ENCODE measurements around the gene GBA2.

The GBA2 gene

DNA sequence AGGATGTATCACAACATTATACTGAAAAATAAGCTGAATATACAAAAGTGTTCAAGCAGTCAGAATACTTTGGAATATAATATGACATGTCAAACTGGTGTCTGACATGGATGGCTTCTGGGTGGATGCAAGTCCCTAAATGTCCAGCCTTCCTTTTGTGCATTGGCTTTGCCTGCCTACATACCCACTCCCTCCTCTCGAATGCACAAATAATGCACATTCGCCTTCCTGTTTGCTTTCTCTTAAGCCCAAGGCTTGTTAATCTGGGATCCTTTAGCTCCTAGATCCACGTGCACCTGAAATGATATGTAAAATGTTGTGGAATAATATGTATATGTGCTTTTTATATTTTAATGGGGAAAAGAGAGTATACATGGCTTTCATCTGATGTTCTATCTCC lies 29.5 kb upstream of the GBA2 start:
- no peak for DNase-seq (ENCODE audit: low spot score)
- TF ChIP-seq CTCF (IDR thresholded peaks at IDR 0.05; ENCODE audit: borderline replicate concordance, control extremely low read depth, extremely low read depth, insufficient read depth, missing control alignments): no peak
- in situ Hi-C loops (cut with MboI; ENCODE audit: low sequenced_read_pairs, unreplicated experiment): no loop called here

GRCh38 chr9:35776018-35776417 lies 27.0 kb upstream of the GBA2 start:
- TF ChIP-seq CTCF (IDR thresholded peaks at IDR 0.05; ENCODE audit: borderline replicate concordance, control extremely low read depth, extremely low read depth, insufficient read depth, missing control alignments): no peak
- no peak for DNase-seq (ENCODE audit: low spot score)
- in situ Hi-C loops (cut with MboI; ENCODE audit: low sequenced_read_pairs, unreplicated experiment): no loop called here

DNA sequence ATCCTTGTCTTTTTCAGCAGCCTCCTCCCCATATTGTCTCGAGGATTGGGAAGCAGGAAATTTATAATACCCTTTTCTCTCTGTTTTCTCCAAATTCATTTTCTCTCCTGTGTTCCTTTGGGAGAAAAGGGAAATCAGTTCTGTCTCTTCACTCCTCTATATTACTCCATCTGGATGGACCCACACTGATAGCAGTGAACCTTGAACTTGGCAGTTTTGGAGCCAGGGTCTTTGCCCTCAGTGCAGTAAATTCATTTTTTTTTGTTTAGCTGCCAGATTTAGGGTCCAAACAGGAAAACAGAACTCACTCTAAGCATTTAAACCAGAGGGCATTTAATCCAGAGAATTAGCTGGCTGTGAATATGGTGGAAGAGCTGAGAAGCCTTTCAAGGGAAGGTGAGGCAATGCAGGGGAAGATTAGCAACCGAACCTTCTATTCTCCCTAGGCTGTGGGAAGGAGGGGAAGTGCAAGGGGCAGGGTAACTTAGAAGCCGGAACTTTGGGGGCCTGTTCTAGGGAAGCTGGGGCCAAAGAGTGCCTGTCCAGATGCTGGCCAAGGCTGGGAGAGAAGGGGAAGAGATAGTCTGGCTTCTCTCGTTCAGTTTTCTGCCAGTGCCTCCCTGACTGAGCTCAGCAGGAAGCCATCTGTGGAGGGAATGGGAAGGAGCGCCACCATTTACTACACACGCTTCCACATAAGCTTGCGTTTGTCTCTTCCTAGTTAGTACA lies 26.0 kb upstream of the GBA2 start:
- no peak for DNase-seq (ENCODE audit: low spot score)
- in situ Hi-C loops (cut with MboI; ENCODE audit: low sequenced_read_pairs, unreplicated experiment): no loop called here
- TF ChIP-seq CTCF (IDR thresholded peaks at IDR 0.05; ENCODE audit: borderline replicate concordance, control extremely low read depth, extremely low read depth, insufficient read depth, missing control alignments): no peak

- no peak for TF ChIP-seq CTCF (IDR thresholded peaks at IDR 0.05; ENCODE audit: borderline replicate concordance, control extremely low read depth, extremely low read depth, insufficient read depth, missing control alignments)
- no peak for DNase-seq (ENCODE audit: low spot score)
- in situ Hi-C loops (cut with MboI; ENCODE audit: low sequenced_read_pairs, unreplicated experiment): no loop called here
Observed at GRCh38 chr9:35771943-35772342, 22.9 kb upstream of the GBA2 start.

- no peak for DNase-seq (ENCODE audit: low spot score)
- in situ Hi-C loops (cut with MboI; ENCODE audit: low sequenced_read_pairs, unreplicated experiment): no loop called here
- no peak for TF ChIP-seq CTCF (IDR thresholded peaks at IDR 0.05; ENCODE audit: borderline replicate concordance, control extremely low read depth, extremely low read depth, insufficient read depth, missing control alignments)
Observed at GRCh38 chr9:35771534-35771933, 22.5 kb upstream of the GBA2 start.

DNA sequence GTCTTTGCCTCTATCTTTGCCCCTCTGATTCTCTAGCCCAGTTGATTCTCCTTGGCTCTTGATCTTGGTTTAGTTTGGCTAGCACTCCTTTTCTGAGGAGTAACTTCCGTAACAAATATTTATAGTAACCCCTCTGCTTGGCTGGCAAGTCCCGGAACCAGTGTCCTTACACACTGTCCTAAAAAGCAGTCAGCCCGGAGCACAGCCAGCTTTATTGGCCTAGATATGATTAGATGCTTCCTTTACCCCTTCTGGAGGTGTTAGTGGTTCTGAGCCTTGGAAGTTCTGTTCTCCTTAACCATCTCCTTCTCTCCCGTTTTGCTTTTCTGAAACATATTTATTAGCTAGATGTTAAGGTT lies 22.0 kb upstream of the GBA2 start:
- no peak for DNase-seq (ENCODE audit: low spot score)
- in situ Hi-C loops (cut with MboI; ENCODE audit: low sequenced_read_pairs, unreplicated experiment): no loop called here
- no peak for TF ChIP-seq CTCF (IDR thresholded peaks at IDR 0.05; ENCODE audit: borderline replicate concordance, control extremely low read depth, extremely low read depth, insufficient read depth, missing control alignments)
